OCI-LY3 (cell line): ENCODE measurements around the gene ATP5MG.

Experiments used
- H2AFZ ChIP-seq: fragments of 200-600, 300-600 bp; shearing (Covaris generic); 2 replicates; pipeline ENCODE4 v1.6.0; 2014; ENCODE audit warnings: antibody characterized with exemption, low read depth, low read length
- H3K27ac ChIP-seq: fragments of 200-600, 300-600 bp; sonication (generic); 2 replicates; pipeline ENCODE4 v1.5.1; 2014; ENCODE audit warnings: mild to moderate bottlenecking, low read length, moderate library complexity, mixed read lengths
- H3K27me3 ChIP-seq: fragments of 200-600, 300-600 bp; sonication (generic); 2 replicates; pipeline ENCODE4 v1.6.1; 2014; ENCODE audit warnings: low read depth, low read length, mixed read lengths
- H3K36me3 ChIP-seq: fragments of 200-600, 300-600 bp; sonication (generic); replicated peaks from 2 replicates; pipeline ENCODE3; 2014; ENCODE audit warnings: low read depth, low read length, mixed read lengths
- H3K4me1 ChIP-seq: fragments of 300-600, 200-600 bp; sonication (generic); 2 replicates; pipeline ENCODE4 v1.6.1; 2014; ENCODE audit warnings: low read length, mixed read lengths
- H3K4me2 ChIP-seq: fragments of 200-600, 300-600 bp; sonication (generic); 2 replicates; pipeline ENCODE4 v1.6.1; 2014; ENCODE audit warnings: low read length, mixed read lengths
- H3K4me3 ChIP-seq: fragments of 300-600, 200-600 bp; sonication (generic); 2 replicates; pipeline ENCODE4 v1.5.1; 2014; ENCODE audit warnings: antibody characterized with exemption, mild to moderate bottlenecking, low read length, moderate library complexity
- H3K79me2 ChIP-seq: fragments of 300-600, 200-600 bp; shearing (Covaris generic); 2 replicates; pipeline ENCODE4 v1.6.1; 2014; ENCODE audit warnings: mild to moderate bottlenecking, low read length, mixed read lengths
- H3K9ac ChIP-seq: fragments of 300-600, 200-600 bp; shearing (Covaris generic); 2 replicates; pipeline ENCODE4 v1.6.0; 2014; ENCODE audit warnings: mild to moderate bottlenecking, low read length, moderate library complexity
- H3K9me3 ChIP-seq: fragments of 200-600, 300-600 bp; shearing (Covaris generic); 2 replicates; pipeline ENCODE4 v1.6.1; 2014; ENCODE audit warnings: low read length, mixed read lengths; ENCODE audit not compliant: insufficient read depth
- H4K20me1 ChIP-seq: fragments of 200-600, 300-600 bp; sonication (generic); 2 replicates; pipeline ENCODE4 v1.6.1; 2016; ENCODE audit warnings: low read length, mixed read lengths; ENCODE audit not compliant: insufficient read depth
- CTCF ChIP-seq: fragments of 200-600, 300-600 bp; sonication (generic); IDR thresholded peaks from 2 replicates; pipeline ENCODE4 v1.5.1; 2014; ENCODE audit warnings: antibody characterized with exemption, low read length, low read depth
- EZH2phosphoT487 ChIP-seq: fragments of 200-600 bp; shearing (Covaris generic); IDR thresholded peaks from 2 replicates; pipeline ENCODE4 v1.6.1; 2018; ENCODE audit warnings: antibody characterized with exemption, mixed run types, low read depth

ATP5MG gene

GRCh38 chr11:118437208-118438125, 36.1 kb downstream of the ATP5MG start:
- Histone ChIP-seq H4K20me1 (peaks cover 50% of the 10 kb centered on the region), H3K4me1 (peaks cover 42% of the 10 kb centered on the region), H3K36me3 (peaks cover 5% of the 10 kb centered on the region), H3K4me3 (peak overlapping the region; percentile 93), H3K79me2 (peaks cover 61% of the 10 kb centered on the region), H3K27me3 (no peaks in the 10 kb centered on the region), H3K9me3 (no peaks in the 10 kb centered on the region), H3K27ac (peak overlapping the region; percentile 71), H2AFZ (no peak overlapping the region), H3K9ac (peak overlapping the region; percentile 96), H3K4me2 (peak overlapping the region; percentile 91)
- TF ChIP-seq EZH2phosphoT487 (no peak), CTCF (no peak)

- peaks cover 52% of the 10 kb centered on the region for H3K4me1 ChIP-seq
- peaks cover 5% of the 10 kb centered on the region for H3K36me3 ChIP-seq
- H3K27ac ChIP-seq = peak overlapping the region; percentile 71
- H3K4me3 ChIP-seq = peak overlapping the region; percentile 93
- TF ChIP-seq CTCF = no peak
- no peak for TF ChIP-seq EZH2phosphoT487
- H3K4me2 ChIP-seq = peak overlapping the region; percentile 91
- peaks cover 59% of the 10 kb centered on the region for H4K20me1 ChIP-seq
- H2AFZ ChIP-seq = no peak overlapping the region
- H3K9me3 ChIP-seq = no peaks in the 10 kb centered on the region
- no peaks in the 10 kb centered on the region for H3K27me3 ChIP-seq
- peaks cover 71% of the 10 kb centered on the region for H3K79me2 ChIP-seq
- H3K9ac ChIP-seq = peak overlapping the region; percentile 96
These were observed 37.0 kb downstream of the ATP5MG start for GRCh38 chr11:118438314-118438931.

GRCh38 chr11:118439646-118440045, 38.2 kb downstream of the ATP5MG start:
- Histone ChIP-seq H3K27me3 (no peaks in the 10 kb centered on the region), H3K4me2 (peak overlapping the region; percentile 91; the same call in 1 of the 2 replicates)

More at GRCh38 chr11:118439646-118440045, 38.2 kb downstream of the ATP5MG start:
- H3K4me3 ChIP-seq = no peak overlapping the region
- TF ChIP-seq EZH2phosphoT487 (no peak), CTCF (no peak)
- no peaks in the 10 kb centered on the region for H3K9me3 ChIP-seq
- peaks cover 12% of the 10 kb centered on the region for H3K36me3 ChIP-seq
- peaks cover 83% of the 10 kb centered on the region for H3K79me2 ChIP-seq
- H2AFZ ChIP-seq = no peak overlapping the region
- no peak overlapping the region for H3K9ac ChIP-seq
- no peak overlapping the region for H3K27ac ChIP-seq
- peaks cover 58% of the 10 kb centered on the region for H3K4me1 ChIP-seq
- peaks cover 69% of the 10 kb centered on the region for H4K20me1 ChIP-seq
